WTC11 (cell line): ENCODE data around the gene MAML2.

Source experiments
- CTCF ChIP-seq: fragments of 200-600 bp; IDR thresholded peaks from 2 replicates; pipeline ENCODE4 v1.8.0; 2022; ENCODE audit warnings: antibody characterized with exemption
- STAT6 ChIP-seq: sonication (generic); formaldehyde crosslinking; conservative IDR thresholded peaks from 2 replicates; pipeline ENCODE4 v1.8.1; 2023; ENCODE audit warnings: mild to moderate bottlenecking, low read depth, missing genetic modification reagents, moderate library complexity

GRCh38 chr11:96335388-96335787, 7.6 kb downstream of the MAML2 start:
- TF ChIP-seq CTCF = no peak
- TF ChIP-seq STAT6 (CRISPR knock-in tag) = no peak
